Glomerular visceral epithelial cell (primary cell): Measurements from ENCODE around the gene CDH13.

Source experiments
- DNase-seq: peaks from one replicate; pipeline ENCODE4 v3.0.0-alpha.2; 2016; ENCODE audit errors: extremely low spot score

CDH13 gene

DNA sequence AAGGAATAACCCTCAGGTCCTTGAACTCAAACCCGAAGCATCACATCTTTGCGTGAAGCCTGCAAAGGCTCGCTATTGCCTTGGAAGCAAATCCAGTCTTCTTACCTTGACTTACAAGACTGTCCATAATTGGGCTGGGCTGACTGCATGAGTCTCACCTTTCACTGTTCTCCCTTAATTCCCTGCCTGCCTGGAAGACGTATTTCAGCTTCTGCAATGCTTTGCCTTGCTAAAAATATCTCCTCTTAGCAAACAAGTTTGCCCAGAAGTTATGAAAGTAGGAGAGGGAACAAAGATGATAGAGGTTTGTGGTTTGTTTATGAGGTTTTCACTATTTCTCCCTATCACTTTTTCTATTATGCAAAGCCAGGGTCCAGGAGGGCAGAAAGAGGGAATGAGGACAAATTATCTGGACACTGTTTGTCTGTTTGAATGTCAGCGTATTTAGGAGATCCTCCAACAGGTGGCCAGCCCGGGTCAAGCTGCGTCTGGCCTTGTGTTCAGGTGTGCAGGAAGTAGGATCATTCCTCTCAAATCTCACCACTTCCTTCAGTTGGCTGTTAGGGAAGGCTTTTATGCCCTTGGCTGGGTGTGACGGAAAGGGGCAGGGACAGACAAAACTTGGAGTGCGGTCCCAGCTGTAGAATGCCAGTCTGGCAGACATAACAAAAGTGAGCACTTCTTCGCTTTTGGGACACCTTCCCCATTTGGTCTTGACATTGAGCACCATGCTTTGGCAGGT lies 488.9 kb downstream of the CDH13 start:
- no peak for DNase-seq

- DNase-seq = no peak
These were observed 489.6 kb downstream of the CDH13 start for GRCh38 chr16:83116274-83116892.

GRCh38 chr16:83117810-83118209 lies 491.0 kb downstream of the CDH13 start:
- DNase-seq = no peak

- DNase-seq = no peak
These were observed 491.6 kb downstream of the CDH13 start for GRCh38 chr16:83118365-83118764.

- DNase-seq = no peak
These were observed 499.3 kb downstream of the CDH13 start for GRCh38 chr16:83125999-83126568.

DNA sequence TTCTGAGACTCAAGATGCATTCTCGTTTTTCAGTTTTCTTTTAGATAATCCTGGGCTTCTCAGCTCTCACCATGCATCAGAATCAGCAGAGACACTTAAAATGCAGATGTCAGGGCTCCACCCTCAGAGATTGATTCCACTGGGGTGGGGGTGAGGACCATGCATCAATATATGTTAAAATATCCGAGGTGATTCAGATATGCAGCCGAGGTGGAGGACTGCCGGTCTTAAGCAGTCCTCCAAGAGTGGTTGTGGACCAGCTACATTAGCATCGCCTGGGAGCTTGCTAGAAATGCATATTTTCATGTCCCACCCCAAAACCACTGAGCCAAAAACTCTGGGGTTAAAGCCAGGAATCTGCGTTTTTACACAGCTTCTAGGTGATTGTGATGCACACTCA lies 501.3 kb downstream of the CDH13 start:
- DNase-seq = no peak

DNA sequence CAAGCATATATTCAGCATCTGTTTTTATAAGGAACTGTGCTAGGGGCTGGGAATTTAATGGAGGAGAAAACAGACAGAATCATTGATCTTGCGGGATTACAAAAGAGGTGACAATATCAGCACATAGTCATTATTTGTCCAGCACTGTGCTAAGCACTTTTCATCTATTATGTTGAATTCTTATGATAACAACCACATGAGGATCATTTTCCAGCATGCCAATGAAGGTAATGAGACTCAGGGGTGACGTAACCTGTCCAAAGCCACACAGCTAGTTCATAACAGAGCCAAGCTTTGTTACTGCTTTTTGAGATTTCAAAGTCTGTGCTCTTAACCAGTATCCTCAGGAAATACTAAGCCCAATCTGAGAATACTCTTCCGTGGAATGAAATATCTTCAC lies 503.3 kb downstream of the CDH13 start:
- DNase-seq = no peak

DNA sequence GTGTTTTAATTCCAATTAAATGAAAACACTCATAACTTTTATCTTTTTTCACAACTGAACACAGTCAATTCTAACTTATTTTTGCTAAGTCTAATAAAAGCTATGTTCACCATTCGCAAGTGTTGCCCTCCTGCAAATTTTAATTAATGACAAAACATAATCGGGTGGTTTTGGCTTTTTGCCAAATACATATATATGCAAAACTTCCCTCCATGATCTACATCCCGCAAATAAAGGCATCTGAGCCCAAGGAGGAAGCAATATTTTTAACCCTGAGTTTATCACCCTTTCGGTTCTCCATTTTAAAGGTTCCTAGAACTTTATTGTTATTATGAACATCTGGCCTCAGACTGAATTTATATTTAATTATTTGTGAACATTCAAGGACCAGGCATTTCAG lies 507.9 kb downstream of the CDH13 start:
- DNase-seq = no peak

- no peak for DNase-seq
These were observed 509.6 kb downstream of the CDH13 start for GRCh38 chr16:83136419-83136818.

GRCh38 chr16:83136924-83137323 lies 510.2 kb downstream of the CDH13 start:
- DNase-seq = no peak

GRCh38 chr16:83137326-83137781 lies 510.6 kb downstream of the CDH13 start:
- peak; percentile 77 for DNase-seq

GRCh38 chr16:83137894-83138293 lies 511.1 kb downstream of the CDH13 start:
- DNase-seq = no peak

GRCh38 chr16:83138512-83138911 lies 511.7 kb downstream of the CDH13 start:
- no peak for DNase-seq

DNA sequence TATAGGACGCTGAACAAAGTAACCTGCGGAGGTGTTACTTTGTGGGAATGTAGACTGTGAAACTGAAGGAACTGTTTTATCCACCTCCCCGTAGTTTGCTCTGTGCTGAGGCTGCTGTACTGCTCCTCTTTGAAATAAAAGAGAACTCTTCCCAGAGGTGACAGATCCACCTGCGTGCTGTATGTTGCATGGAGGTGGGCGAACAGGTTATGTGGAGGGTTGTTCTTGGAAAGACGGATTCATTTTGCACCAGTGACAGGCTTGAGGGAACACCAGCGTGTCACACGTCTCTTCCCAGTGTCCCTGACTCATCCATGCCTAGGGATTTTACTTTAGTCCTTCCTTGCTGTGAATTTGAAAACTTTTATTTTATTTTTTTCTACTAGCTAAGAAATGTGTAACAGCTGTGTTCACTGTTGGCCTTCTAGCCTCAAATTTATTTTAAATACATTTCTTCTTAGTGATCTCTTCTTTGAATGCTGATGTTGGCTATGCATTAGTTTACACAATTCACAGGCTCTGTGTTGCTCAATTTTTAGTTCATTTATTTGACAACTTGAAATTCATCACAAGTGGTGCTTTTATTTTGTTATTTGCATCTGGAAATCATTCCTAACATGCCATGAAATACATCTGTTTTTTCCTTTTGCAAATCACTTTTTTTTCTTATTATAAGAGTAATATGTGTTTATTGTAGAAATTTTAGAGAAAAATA lies 512.4 kb downstream of the CDH13 start:
- no peak for DNase-seq

DNA sequence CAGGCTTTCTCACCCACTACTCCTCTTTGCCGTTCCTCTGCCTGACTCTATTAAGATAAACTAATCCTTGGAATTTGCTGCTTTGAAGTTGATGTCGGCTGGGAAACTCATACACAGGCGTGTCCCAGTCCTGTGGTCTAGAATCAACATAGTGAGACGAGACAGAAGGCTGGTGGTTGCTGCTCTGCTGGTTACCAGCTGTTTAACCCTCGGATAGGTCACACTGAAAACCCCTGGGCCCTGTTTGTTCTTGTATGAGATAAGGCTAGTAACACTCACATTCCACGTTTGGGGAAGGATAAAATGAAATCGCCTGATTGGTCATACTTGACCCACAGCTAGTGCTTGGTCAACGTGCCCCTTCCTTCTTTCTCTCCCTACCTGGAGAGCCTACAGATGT lies 517.0 kb downstream of the CDH13 start:
- peak; percentile 85 for DNase-seq

GRCh38 chr16:83145297-83145696 lies 518.5 kb downstream of the CDH13 start:
- no peak for DNase-seq

DNA sequence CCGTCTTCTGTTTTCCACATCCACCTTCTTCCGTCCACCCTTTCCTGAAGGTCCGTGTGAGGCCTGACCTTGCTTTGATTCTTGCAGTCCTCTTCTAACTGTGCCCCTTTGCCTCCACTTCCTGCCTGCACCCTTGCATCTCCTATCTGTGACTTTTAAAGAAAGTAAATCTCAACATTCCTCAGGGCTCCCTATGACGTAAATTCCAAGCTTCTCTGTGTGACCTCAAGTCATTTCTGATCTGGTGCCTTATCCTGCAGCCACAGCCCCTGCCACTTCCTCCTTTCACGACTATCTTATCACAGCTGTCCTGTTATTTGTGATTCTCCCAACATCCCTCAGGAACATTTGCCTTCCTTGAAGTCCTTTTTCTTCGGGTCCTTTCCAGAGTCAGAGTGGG lies 520.5 kb downstream of the CDH13 start:
- no peak for DNase-seq

DNA sequence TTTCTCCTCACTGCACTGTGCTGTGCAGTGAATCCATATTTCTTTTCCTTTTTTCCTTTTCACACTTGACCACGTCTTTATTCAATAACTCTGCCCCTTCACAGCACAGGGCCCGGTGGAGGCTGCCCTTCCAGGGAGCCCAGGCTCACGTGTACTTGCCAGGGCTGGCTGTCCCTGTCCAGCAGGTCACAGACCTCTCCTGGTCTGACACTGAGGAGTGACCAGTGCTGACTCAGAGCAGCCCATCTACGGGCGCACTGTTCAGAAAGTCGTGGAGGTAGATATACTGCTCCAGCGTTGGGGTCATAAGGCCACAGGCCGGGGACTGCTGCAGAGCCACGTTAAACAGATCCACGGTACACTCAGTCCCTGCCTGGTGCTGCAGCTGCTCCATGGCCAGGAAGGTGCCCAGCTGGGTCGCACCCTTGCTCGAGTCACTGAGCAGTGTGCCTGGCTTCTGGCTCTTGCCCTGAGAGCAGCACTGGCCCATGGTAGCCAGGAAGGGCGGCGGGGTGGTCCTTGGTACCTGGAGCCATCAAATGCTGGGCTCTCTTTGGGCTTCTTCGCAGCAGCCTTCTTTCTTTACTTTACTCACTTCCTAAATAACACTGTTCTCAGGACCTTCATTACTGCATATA lies 531.7 kb downstream of the CDH13 start:
- DNase-seq = no peak

- DNase-seq = no peak
These were observed 532.3 kb downstream of the CDH13 start for GRCh38 chr16:83159049-83159448.

- DNase-seq = no peak
These were observed 533.7 kb downstream of the CDH13 start for GRCh38 chr16:83160287-83161020.

GRCh38 chr16:83162791-83163190 lies 536.0 kb downstream of the CDH13 start:
- no peak for DNase-seq
